ENCODE data around the gene ACAD9.

DNA sequence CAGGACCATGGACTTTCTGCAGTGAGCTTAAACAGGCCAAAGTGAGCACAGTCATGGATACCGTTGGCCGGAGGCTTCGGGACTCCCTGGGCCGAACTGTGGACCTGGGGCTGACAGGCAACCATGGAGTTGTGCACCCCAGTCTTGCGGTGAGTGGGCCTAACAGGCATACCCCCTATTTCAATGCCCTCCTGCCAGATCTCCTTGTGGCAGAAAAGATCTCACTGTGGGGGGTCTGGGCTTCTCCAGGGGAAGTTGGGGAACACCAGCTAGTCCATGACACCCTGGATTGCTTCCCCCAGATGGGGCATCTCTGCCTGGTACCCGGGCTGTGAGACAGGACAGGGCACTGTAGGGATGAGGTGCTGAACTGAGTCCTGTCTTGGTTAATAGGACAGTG is 29.5 kb downstream of the ACAD9 start:
- TF ChIP-seq, protein P1, sequence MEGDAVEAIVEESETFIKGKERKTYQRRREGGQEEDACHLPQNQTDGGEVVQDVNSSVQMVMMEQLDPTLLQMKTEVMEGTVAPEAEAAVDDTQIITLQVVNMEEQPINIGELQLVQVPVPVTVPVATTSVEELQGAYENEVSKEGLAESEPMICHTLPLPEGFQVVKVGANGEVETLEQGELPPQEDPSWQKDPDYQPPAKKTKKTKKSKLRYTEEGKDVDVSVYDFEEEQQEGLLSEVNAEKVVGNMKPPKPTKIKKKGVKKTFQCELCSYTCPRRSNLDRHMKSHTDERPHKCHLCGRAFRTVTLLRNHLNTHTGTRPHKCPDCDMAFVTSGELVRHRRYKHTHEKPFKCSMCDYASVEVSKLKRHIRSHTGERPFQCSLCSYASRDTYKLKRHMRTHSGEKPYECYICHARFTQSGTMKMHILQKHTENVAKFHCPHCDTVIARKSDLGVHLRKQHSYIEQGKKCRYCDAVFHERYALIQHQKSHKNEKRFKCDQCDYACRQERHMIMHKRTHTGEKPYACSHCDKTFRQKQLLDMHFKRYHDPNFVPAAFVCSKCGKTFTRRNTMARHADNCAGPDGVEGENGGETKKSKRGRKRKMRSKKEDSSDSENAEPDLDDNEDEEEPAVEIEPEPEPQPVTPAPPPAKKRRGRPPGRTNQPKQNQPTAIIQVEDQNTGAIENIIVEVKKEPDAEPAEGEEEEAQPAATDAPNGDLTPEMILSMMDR (IDR thresholded peaks at IDR 0.05) = no peak
- no peak for TF ChIP-seq POLR2A (IDR thresholded peaks at IDR 0.05)
